ENCODE data around the gene ZNF644. TPM values are rescaled to one million over a fixed set of nuclear protein-coding genes. Genes with fewer than 3 reads are reported as not detected.

The ZNF644 gene
- total RNA-seq, 1 donor from 2014 or later: 75.2 TPM

- DNase-seq (ENCODE audit: extremely low spot score, unreplicated experiment): no peak
- H3K9me3 Mint-ChIP-seq: peaks cover 7% of the 10 kb centered on the region
- peaks cover 17% of the 10 kb centered on the region for H3K4me1 Mint-ChIP-seq (ENCODE audit: unreplicated experiment)
- H3K36me3 Mint-ChIP-seq: peaks cover 44% of the 10 kb centered on the region
- H3K4me3 Mint-ChIP-seq: no peak overlapping the region
- H3K27ac Mint-ChIP-seq: no peak overlapping the region
- H3K27me3 Mint-ChIP-seq: no peaks in the 10 kb centered on the region
- TF ChIP-seq, protein P1, sequence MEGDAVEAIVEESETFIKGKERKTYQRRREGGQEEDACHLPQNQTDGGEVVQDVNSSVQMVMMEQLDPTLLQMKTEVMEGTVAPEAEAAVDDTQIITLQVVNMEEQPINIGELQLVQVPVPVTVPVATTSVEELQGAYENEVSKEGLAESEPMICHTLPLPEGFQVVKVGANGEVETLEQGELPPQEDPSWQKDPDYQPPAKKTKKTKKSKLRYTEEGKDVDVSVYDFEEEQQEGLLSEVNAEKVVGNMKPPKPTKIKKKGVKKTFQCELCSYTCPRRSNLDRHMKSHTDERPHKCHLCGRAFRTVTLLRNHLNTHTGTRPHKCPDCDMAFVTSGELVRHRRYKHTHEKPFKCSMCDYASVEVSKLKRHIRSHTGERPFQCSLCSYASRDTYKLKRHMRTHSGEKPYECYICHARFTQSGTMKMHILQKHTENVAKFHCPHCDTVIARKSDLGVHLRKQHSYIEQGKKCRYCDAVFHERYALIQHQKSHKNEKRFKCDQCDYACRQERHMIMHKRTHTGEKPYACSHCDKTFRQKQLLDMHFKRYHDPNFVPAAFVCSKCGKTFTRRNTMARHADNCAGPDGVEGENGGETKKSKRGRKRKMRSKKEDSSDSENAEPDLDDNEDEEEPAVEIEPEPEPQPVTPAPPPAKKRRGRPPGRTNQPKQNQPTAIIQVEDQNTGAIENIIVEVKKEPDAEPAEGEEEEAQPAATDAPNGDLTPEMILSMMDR (conservative IDR thresholded peaks at IDR 0.05): no peak
These were observed 9.6 kb downstream of the ZNF644 start for GRCh38 chr1:91012196-91012595.

DNA sequence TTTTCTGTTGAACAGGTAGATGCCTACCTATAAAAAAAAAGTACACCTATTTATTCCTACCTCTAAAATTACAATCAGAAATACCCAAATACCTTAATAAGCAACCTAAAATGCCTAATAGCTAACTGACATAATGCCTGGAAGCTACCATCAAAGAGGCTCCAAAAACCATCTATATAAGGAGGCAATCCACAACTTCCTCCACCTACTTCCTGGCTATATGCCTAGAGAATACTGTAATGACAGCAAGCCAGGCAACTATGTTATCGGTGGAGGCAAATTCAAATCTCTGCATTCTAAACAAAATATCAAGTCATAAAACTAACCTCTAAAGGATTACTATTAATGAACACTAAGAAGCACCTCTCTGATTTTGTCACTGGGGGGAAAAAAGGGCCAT, 10.1 kb downstream of the ZNF644 start:
- H3K27me3 Mint-ChIP-seq: no peaks in the 10 kb centered on the region
- no peak overlapping the region for H3K4me3 Mint-ChIP-seq
- peaks cover 17% of the 10 kb centered on the region for H3K4me1 Mint-ChIP-seq (ENCODE audit: unreplicated experiment)
- no peak for DNase-seq (ENCODE audit: extremely low spot score, unreplicated experiment)
- TF ChIP-seq, protein P1 (conservative IDR thresholded peaks at IDR 0.05): no peak
- peaks cover 45% of the 10 kb centered on the region for H3K36me3 Mint-ChIP-seq
- H3K27ac Mint-ChIP-seq: no peak overlapping the region
- H3K9me3 Mint-ChIP-seq: peaks cover 9% of the 10 kb centered on the region

DNA sequence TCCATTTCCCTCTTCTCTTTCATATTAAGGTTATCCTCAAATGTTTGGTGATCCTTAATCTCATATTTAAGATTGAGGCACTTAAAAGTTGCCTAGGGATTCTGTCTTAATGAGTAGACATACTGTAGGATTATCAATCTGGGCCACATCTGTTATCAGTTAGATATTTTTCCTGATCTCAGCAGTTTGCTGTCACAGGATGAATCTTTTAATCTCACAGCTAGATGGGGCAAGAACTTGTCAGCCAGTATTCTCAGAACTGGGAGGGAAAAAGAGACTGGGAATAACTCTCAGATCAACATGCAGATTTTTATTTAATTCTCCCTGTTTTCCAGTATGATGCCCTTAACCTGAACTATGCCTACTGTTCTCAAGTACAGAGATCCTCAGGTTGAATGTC, 14.0 kb downstream of the ZNF644 start:
- H3K9me3 Mint-ChIP-seq: peaks cover 20% of the 10 kb centered on the region
- TF ChIP-seq, protein P1 (conservative IDR thresholded peaks at IDR 0.05): no peak
- H3K4me1 Mint-ChIP-seq (ENCODE audit: unreplicated experiment): peaks cover 8% of the 10 kb centered on the region

DNA sequence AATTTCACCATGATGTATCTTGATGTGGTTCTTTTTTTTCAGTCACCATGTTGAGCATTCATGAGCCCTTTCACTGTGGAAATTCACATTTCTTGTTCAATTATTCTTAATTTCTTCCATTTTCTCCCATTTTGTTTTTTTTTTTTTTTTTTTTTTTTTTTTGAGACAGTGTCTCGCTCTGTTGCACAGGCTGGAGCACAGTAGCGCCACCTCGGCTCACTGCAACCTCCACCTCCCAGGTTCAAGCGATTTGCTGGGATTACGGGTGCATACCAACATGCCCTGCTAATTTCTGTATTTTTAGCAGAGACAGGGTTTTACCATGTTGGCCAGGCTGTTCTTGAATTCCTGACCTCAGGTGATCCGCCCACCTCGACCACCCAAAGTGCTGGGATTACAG, 14.7 kb downstream of the ZNF644 start:
- peaks cover 55% of the 10 kb centered on the region for H3K36me3 Mint-ChIP-seq
- H3K9me3 Mint-ChIP-seq: peaks cover 20% of the 10 kb centered on the region
- no peaks in the 10 kb centered on the region for H3K27me3 Mint-ChIP-seq
- TF ChIP-seq, protein P1 (conservative IDR thresholded peaks at IDR 0.05): no peak
- no peak for DNase-seq (ENCODE audit: extremely low spot score, unreplicated experiment)
- H3K4me3 Mint-ChIP-seq: no peak overlapping the region
- no peak overlapping the region for H3K27ac Mint-ChIP-seq
- peaks cover 5% of the 10 kb centered on the region for H3K4me1 Mint-ChIP-seq (ENCODE audit: unreplicated experiment)

More for the DNA sequence above, 14.0 kb downstream of the ZNF644 start:
- Mint-ChIP-seq H3K4me3 (no peak overlapping the region), H3K36me3 (peaks cover 60% of the 10 kb centered on the region), H3K27me3 (no peaks in the 10 kb centered on the region), H3K27ac (no peak overlapping the region)
- DNase-seq (ENCODE audit: extremely low spot score, unreplicated experiment): no peak

- H3K9me3 Mint-ChIP-seq: peaks cover 20% of the 10 kb centered on the region
These were observed 15.5 kb downstream of the ZNF644 start for GRCh38 chr1:91006113-91006908.

More at GRCh38 chr1:91006113-91006908, 15.5 kb downstream of the ZNF644 start:
- Mint-ChIP-seq H3K27me3 (no peaks in the 10 kb centered on the region), H3K36me3 (peaks cover 56% of the 10 kb centered on the region), H3K27ac (no peak overlapping the region), H3K4me1 (ENCODE audit: unreplicated experiment) (no peaks in the 10 kb centered on the region), H3K4me3 (no peak overlapping the region)
- TF ChIP-seq, protein P1 (conservative IDR thresholded peaks at IDR 0.05): no peak
- DNase-seq (ENCODE audit: extremely low spot score, unreplicated experiment): no peak
